Activated naive CD4-positive, alpha-beta T cell (primary cell): ENCODE results near the gene LRCH2.
"Not testable (repeated sequence)": the region's sequence is repeated elsewhere in the genome, so short reads cannot be mapped to it uniquely, and the experiment has no call there.

Source experiments
- DNase-seq, 4 experiments: peaks; one replicate each; lab custom pipeline; 2025; lab: John Stamatoyannopoulos, UW

The LRCH2 gene

GRCh38 chrX:115233497-115234455 lies at the start of gene LRCH2:
LRCH2 (minus strand) TSS chrX:115234096; CDS start chrX:115234041, 55 bp downstream.
- DNase-seq = no peak

- DNase-seq = no peak
Observed at GRCh38 chrX:115269051-115269683, 35.3 kb upstream of the LRCH2 start.

- no peak for DNase-seq
Observed at GRCh38 chrX:115268421-115268820, 34.5 kb upstream of the LRCH2 start.

DNA sequence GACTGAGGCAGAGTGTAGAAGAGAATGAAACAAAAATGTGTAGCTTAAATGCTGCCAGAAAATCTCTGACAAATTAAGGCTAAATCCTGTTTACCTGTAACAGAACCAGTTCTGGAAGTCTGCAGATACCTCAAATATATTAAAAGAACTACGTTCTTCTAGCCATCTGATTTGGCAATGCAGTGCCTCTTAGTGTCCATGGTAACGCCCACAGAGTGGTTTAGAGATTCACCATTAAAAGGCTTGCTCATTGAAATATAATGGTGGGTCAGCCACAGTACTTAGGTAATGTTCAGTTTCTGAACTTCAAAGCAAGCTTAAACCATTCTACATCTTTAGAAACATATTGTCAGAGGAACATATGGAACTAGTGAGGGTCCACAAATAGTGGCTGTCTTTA lies 32.4 kb upstream of the LRCH2 start:
- DNase-seq = no peak

- no peak for DNase-seq
Observed at GRCh38 chrX:115264009-115264408, 30.1 kb upstream of the LRCH2 start.

DNA sequence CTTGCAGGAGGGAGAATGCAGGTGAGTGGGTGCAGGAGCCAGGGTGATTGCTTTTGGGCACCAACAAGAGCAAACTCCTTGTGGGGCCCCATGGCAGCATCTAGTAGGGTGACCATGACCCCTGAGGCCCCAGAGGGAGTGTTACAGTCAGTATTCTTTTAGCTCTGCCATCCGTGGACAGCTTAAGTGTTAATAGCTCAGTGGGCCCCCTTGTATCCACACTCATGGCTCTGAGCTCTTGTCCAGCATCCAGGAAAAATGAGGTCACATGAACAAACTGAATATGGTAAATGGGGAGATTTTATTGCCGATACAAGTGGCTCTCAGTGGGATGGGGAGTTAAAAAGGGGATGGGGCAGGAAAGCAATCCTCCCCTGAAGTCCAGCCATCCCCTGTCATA lies 27.3 kb upstream of the LRCH2 start:
- no peak for DNase-seq

DNA sequence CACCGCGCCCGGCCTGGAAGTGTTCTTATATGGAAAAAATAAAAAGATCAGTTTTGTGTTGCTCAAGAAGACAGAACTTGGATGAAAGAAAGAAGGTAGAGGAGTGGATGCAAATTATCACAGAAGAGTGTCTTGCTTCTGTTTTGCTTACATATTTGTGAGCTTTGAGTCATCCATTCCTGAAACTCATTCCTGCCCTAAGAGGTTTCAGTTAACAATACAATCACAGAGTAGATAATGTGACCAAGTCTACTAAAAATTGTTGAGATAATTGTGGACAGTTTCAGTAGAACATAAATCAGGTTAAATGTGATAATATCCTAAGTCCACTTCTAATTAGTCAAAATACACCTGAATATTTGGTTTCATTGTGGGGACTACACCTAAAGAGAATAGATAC lies 26.4 kb upstream of the LRCH2 start:
- no peak for DNase-seq

GRCh38 chrX:115259238-115259875 lies 25.5 kb upstream of the LRCH2 start:
- DNase-seq = no peak

GRCh38 chrX:115257711-115258110 lies 23.8 kb upstream of the LRCH2 start:
- DNase-seq = no peak

GRCh38 chrX:115255003-115255402 lies 21.1 kb upstream of the LRCH2 start:
- no peak for DNase-seq

DNA sequence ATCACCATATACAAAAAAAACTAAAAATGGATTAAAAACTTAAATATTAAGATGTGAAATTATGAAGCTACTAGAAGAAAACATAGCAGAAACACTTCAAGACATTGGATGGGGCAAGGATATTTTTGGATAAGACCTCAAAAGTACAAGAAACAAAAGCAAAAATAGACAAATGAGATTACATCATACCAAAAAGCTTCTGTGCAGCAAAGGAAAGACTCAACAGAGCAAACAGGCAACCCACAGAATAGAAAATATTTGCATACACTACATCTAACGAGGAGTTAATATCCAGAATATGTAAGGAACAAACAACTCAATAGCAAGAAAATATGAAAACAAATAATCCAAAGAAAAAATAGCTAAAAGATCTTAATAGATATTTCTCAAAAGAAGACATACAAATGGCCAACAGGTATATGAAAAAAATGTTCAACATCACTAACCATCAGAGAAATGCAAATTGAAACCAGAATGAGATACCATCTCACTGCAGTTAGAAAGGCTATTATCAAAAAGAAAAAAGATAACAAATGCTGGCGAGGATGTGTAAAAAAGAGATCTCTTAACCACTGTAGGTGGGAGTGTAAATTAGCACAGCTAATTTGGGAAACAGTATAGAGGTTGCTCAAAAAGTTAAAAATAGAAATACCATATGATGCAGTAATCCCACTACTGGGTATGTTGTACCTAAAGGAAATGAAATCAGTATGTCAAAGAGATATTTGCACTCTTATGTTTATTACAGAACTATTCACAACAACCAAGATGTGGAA lies 17.8 kb upstream of the LRCH2 start:
- no peak for DNase-seq

- DNase-seq = no peak
Observed at GRCh38 chrX:115237056-115237455, 3.2 kb upstream of the LRCH2 start.

DNA sequence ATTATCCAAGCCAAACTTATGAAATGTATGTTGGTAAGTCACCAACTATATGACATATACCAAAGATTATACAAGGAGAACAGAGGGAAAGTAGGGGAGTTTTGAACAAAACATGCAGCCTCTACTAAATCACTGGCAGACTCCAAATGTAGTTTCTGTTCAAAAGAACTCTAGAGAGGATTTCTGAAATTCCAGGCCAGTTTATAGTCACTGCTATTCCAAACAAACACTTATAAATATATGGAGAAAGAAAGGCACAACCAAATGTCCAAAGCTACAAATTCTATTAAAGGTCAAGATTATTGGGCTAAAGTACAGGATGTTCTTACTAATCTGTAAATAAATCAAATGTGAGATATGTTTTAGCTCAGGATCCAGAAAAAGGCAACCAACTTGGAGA lies 2.7 kb upstream of the LRCH2 start:
- no peak for DNase-seq

- DNase-seq = no peak
Observed at GRCh38 chrX:115234461-115234860, 565 bp upstream of the LRCH2 start.

GRCh38 chrX:115232933-115233496 lies 881 bp downstream of the LRCH2 start:
- DNase-seq = no peak

DNA sequence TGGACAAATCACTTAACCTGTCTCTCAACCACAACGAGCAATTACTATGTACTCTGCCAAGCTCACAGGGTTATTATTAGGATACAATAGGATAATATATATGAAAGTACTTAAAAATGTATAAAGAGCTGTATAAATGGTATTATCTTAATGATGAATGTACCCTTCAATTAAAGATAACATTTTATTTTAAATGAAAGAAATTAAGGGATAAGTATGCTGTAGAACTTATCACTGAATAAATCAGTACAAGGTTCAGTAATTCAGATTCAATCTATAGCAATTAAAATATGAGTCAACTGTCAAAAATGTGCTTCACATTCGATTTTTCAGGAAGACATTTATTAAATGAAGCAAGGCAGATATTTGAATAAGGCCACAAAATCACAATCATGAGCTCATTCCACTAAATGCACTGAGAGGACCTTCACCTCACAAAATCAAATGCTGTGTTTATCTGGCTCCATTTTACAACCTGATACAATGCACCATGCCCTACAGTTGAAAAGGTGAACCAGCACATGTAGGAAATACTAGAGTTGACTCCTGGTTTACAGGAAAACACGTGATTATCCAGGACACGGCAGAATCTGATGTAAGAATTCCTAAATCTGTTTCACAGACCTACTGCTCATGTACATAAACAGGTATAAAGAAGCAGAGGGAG lies 4.4 kb downstream of the LRCH2 start:
- no peak for DNase-seq

DNA sequence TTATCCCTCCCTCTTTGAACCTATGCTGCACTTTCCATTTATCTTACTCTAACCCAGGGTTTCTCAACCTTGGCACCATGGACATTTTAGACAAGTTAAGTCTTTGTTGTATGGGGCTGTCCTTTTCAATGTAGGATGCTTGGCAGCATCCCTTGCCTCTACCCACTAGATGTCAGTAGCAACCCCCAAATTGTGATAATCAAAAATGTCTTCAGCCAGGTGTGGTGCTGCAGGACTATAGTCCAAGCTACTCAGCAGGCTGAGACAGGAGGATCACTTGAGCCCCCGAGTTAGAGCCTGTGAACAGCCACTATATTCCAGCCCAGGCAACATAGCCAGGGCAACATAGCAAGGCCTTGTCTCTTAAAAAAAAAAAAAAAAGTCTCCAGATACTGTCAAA lies 7.0 kb downstream of the LRCH2 start:
- DNase-seq = no peak

DNA sequence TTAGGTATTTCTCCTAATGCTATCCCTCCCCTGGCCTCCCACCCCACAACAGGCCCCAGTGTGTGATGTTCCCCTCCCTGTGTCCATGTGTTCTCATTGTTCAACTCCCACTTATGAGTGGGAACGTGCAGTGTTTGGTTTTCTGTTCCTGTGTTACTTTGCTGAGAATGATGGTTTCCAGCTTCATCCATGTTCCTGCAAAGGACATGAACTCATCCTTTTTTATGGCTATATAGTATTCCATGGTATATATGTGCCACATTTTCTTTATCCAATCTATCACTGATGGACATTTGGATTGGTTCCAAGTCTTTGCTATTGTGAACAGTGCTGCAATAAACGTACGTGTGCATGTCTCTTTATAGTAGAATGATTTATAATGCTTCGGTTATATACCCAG lies 16.6 kb downstream of the LRCH2 start:
- not testable (repeated sequence) for DNase-seq

- no peak for DNase-seq
Observed at GRCh38 chrX:115214605-115215004, 19.3 kb downstream of the LRCH2 start.

DNA sequence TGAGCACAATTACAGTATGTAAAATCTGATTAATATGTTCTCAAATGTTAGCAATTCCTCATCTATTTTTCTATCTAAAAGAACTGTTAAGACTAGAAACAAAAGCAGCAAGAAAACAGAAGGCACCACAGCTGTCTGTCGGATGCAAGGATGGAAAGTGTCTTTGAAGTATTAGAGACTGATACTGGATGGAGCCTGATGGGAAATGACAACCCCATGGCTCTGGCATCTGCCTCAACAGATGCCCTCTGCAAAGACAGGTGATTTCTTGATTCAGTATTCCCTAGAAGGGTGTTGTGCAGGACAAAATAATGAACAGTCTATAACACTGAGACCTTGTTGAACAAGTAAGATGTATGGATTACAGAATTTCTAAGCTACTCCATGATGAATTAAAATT lies 19.7 kb downstream of the LRCH2 start:
- no peak for DNase-seq

DNA sequence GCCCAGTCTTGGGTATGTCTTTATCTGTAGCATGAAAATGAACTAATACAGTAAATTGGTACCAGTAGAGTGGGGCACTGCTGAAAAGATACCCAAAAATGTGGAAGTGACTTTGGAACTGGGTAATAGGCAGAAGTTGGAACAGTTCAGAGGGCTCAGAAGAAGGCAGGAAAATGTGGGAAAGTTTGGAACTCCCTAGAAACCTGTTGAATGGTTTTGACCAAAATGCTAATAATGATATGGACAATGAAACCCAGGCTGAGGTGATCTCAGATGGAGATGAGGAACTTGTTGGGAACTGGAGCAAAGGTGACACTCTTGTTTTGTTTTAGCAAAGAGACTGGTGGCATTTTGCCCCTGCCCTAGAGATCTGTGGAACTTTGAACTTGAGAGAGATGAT lies 24.3 kb downstream of the LRCH2 start:
- not testable (repeated sequence) for DNase-seq
